Left ventricle myocardium inferior (tissue), 1 donor: ENCODE data around the gene SASH3. TPM values are rescaled to one million over a fixed set of nuclear protein-coding genes. Genes with fewer than 3 reads are reported as not detected.
A peak's percentile ranks its signal among the peaks of the same experiment; 100 is the strongest.

Experiments used
- DNase-seq: peaks from one replicate; pipeline ENCODE4 v3.0.0-alpha.2; 2020
- H3K27ac ChIP-seq: fragments of 200-600 bp; replicated peaks from 2 replicates; pipeline ENCODE4 v1.8.0; 2021
- H3K27me3 ChIP-seq: fragments of 200-600 bp; 2 replicates; pipeline ENCODE4 v1.8.0; 2021; ENCODE audit warnings: low read depth
- H3K36me3 ChIP-seq: fragments of 200-600 bp; 2 replicates; pipeline ENCODE4 v1.8.0; 2021
- H3K4me1 ChIP-seq: fragments of 200-600 bp; 2 replicates; pipeline ENCODE4 v1.8.0; 2021
- H3K4me3 ChIP-seq: fragments of 200-600 bp; 2 replicates; pipeline ENCODE4 v1.8.0; 2021; ENCODE audit warnings: mild to moderate bottlenecking, moderate library complexity
- H3K9me3 ChIP-seq: fragments of 200-600 bp; replicated peaks from 2 replicates; pipeline ENCODE4 v1.8.0; 2021
- CTCF ChIP-seq: fragments of 200-600 bp; IDR thresholded peaks from 2 replicates; pipeline ENCODE4 v1.8.0; 2021; ENCODE audit warnings: antibody characterized with exemption, mild to moderate bottlenecking, borderline replicate concordance
- intact Hi-C: fragments of 100-400 bp; cut with micrococcal nuclease; formaldehyde crosslinking; loops from one replicate; pipeline ENCODE4 v1.11.0; 2022
- total RNA-seq: library from RNA; stranded (reverse); fragmentation: NEBNext Ultra II Directional; extraction: Animal tissue kit (Norgen Biotek cat#: 25700); gene quantifications from one replicate; pipeline ENCODE4 v1.2.1, GENCODE V29; 2021
- donor health status: DM: no; HTN: yes; CAD: no; lungs with severe emphysema.

Gene SASH3
- total RNA-seq, 1 donor from 2014 or later, result 2.2 TPM

GRCh38 chrX:129843459-129844306, 63.9 kb downstream of the SASH3 start, which contains the start of gene ZDHHC9:
ZDHHC9 (minus strand) TSS chrX:129843886; CDS start chrX:129841945, 1,941 bp downstream.
- peak within 1 kb of the TSS; percentile 79 for H3K4me3 ChIP-seq
- H3K9me3 ChIP-seq, result no peaks in the 10 kb centered on the region
- peak; percentile 88 for DNase-seq
- no peaks in the 10 kb centered on the region for H3K36me3 ChIP-seq
- intact Hi-C loops, result no loop called here
- peaks cover 18% of the 10 kb centered on the region for H3K4me1 ChIP-seq
- H3K27me3 ChIP-seq, result no peaks in the 10 kb centered on the region
- peak; percentile 30 for TF ChIP-seq CTCF
- H3K27ac ChIP-seq, result peak within 1 kb of the TSS; percentile 78

Other genes starting within 250 kb of the SASH3 start
- 10.2 TPM for gene OCRL, start 239.7 kb upstream of the SASH3 start, total RNA-seq
- gene APLN, start 125.0 kb upstream of the SASH3 start, total RNA-seq, result 15.9 TPM
- gene XPNPEP2, start 41.0 kb upstream of the SASH3 start, total RNA-seq, result 1.3 TPM
- gene ZDHHC9, start 63.9 kb downstream of the SASH3 start, total RNA-seq, result 11.9 TPM
- gene UTP14A, start 126.2 kb downstream of the SASH3 start, total RNA-seq, result 7.5 TPM
- gene BCORL1, start 202.7 kb downstream of the SASH3 start, total RNA-seq, result 8.2 TPM